CD4-positive, alpha-beta T cell treated with Interleukin-15 for 4 hours (primary cell): ENCODE data around the gene LRP6.
A peak's percentile ranks its signal among the peaks of the same experiment; 100 is the strongest.
"Not testable (repeated sequence)": the region's sequence is repeated elsewhere in the genome, so short reads cannot be mapped to it uniquely, and the experiment has no call there.

ENCODE experiments used
- DNase-seq: peaks from one replicate; pipeline ENCODE4 v3.0.0-alpha.2; 2020; ENCODE audit warnings: low spot score

LRP6 gene

GRCh38 chr12:12266873-12267741 lies at the start of gene LRP6:
LRP6 (minus strand) TSS chr12:12267044; CDS start chr12:12266735, 309 bp downstream.
- DNase-seq: peak; percentile 70

DNA sequence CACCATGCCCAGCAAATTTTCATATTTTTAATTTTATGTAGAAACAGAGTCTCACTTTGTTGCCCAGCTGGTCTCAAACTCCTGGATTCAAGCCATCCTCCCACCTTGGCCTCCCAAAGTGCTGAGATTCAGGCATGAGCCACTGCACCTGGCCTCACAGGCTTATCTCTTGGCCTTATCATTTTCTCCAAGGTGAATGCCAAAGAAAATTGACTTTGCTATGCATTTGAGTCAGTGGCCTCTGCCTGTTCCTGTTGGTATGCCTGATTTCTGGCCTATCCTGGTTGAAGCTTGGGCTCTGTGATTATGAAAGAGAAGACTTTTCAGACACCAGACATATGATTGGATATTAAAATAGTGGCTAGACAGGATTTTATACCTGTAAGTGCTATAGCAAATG lies 49.0 kb upstream of the LRP6 start:
- DNase-seq: no peak

- DNase-seq: not testable (repeated sequence)
Measured at GRCh38 chr12:12310695-12311094, 43.9 kb upstream of the LRP6 start.

DNA sequence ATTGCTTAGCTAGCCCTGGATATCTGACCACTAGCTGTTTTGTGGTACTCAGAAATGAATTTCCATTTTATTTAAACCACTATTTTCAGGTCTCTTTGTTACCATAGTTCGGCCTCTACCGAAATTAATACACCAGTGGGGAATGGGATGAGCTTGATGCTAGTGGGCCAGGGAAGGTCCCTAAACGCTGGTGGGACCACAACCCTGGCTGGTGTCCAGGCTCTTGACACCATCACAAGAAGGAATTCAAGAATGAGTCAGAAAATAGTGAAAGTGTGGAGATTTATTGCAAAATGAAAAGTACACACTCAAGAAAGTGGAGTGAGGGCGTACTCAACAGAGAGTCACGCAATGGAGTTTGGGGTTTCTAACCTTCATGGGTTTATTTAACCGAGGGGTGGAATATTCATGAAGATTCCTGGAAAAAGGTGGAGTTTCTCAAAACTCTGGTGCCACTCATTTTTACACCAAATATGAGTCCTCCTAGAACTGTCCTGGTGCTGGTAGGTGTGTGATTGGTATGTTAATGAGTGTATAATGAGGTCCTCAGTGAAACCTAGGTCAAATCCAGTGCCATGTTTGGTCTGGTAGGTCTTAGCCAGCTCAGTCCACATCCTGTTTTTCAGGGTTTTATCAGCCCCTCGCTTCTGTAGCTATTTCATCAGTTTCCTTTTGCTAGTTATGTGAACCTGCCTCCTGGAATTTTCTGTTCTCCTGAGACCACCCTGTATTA lies 38.9 kb upstream of the LRP6 start:
- DNase-seq: no peak

DNA sequence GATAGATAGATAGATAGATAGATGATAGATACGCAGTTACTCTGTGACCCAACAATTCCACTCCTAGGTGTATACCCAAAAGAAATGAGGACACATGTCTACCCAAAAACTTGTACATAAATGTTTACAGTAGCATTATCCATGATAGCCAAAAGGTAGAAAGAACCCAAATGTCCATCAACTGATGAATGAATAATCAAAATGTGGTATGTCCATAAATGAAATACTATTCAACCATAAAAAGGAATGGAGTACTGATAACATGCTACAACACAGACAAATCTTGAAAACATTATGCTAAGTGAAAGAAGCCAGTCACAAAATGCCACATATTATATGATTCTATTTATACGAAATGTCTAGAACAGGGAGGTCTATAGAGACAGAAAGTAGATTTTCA lies 36.1 kb upstream of the LRP6 start:
- DNase-seq: no peak

DNA sequence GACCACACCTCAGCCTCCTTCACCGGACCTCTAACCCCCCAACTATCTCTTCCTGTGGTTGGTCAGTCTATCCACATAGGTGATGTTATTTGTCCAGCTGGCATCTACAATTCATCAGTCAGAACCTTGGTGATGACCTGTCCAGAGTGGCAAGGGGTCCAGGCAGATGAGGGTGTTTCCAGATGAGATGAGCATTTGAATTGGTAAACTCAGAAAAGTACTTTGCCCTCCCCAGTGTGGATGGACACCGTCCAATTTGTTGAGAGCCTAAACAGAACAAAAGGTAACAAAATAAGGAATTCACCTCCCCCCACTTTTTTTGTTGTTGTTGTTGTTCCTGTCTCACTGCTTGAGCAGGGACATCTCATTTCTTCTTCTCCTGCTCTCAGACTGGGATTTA lies 34.3 kb upstream of the LRP6 start:
- DNase-seq: no peak

GRCh38 chr12:12297201-12297830 lies 30.5 kb upstream of the LRP6 start:
- no peak for DNase-seq

DNA sequence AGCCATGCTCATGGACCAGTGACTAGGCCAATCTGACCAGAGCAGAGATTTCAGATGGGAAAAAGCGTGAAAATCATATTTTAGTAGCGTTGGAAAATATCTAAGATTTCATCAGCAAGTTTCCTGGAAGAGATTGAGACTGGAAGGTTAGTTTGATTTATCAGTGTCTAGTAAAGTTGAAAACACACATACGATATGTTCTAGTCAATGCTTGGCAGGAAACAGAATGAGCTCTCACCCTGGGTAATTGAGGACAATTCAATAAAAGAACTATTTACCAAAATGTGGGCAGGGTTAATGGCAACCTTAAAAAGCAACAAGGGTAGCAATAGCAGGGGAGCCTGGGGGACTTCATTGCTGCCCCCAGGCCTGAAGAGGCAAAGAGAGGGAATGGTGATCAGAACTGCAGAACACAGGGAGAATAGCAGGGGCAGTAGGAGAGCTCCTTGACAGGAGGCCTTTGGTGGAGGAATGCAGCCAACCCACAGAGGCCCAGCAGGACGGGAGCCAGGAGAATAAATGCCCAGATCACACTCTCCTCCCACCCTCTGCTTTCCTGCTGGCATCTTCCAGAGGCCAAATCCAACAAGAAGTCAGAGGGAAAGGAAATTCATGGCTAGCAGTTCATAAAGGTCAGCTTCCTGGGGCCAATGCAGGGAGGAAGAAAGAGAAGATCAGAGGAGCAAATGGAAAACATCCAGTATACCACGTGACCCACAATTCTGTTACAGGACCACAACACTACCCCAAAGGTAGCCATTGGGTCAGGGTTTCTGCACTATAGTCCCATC lies 27.6 kb upstream of the LRP6 start:
- no peak for DNase-seq

GRCh38 chr12:12290206-12290605 lies 23.4 kb upstream of the LRP6 start:
- DNase-seq: no peak

- DNase-seq: no peak
Measured at GRCh38 chr12:12286441-12286840, 19.6 kb upstream of the LRP6 start.

- DNase-seq: no peak
Measured at GRCh38 chr12:12282761-12283425, 16.0 kb upstream of the LRP6 start.

DNA sequence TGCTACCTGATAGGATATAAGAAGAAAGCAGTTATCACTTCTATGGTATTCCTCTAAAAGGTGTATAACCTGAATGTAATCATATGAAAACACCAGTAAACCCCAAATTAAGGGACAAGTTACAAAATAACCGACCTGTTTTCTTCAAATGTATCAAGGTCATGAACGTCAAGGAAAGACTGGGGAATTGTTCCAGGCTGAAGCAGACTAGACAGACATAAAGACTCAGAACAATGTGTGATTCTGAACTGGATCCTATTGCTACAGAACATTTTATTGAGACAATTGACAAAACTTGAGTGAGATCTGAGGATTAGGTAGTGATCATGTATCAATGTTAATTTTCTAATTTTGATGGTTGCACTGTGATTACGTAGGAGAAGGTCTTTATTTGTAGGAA lies 15.4 kb upstream of the LRP6 start:
- DNase-seq: no peak

- DNase-seq: no peak
Measured at GRCh38 chr12:12281134-12281533, 14.3 kb upstream of the LRP6 start.

DNA sequence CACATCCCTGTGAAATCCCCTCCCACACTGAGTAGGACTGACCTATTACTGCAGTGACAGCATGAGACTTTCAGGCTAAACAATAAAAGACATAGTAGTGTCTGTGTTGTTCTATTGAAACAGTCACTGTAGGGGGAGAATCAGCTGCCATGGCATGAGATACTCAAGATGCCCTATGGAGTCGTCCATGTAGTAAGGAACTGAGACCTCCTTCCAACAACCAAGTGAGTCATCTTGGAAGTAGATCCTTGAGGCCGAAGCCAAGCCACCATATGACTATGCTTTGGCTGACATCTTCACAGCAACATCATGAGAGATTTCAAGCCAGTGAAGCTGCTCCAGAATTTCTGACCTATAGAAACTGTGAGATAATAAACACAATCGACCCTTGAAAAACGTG lies 12.1 kb upstream of the LRP6 start:
- no peak for DNase-seq

DNA sequence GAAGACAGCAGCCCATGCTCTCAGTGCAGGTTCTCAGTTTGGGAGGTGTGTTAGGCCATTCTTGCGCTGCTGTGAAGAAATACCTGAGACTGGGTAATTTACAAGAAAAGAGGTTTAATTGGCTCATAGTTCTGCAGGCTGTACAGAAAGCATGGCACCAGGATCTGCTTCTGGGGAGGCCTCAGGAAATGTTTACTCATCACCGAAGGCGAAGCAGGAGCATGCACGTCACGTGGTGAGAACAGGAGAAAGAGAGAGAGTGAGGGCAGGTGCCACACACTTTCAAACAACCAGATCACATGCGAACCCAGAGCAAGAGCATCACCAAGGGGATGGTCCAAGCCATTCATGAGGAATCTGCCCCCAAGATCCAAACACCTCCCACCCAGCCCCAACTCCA lies 9.0 kb upstream of the LRP6 start:
- DNase-seq: no peak

- no peak for DNase-seq
Measured at GRCh38 chr12:12273291-12273957, 6.6 kb upstream of the LRP6 start.

- no peak for DNase-seq
Measured at GRCh38 chr12:12272869-12273268, 6.0 kb upstream of the LRP6 start.

DNA sequence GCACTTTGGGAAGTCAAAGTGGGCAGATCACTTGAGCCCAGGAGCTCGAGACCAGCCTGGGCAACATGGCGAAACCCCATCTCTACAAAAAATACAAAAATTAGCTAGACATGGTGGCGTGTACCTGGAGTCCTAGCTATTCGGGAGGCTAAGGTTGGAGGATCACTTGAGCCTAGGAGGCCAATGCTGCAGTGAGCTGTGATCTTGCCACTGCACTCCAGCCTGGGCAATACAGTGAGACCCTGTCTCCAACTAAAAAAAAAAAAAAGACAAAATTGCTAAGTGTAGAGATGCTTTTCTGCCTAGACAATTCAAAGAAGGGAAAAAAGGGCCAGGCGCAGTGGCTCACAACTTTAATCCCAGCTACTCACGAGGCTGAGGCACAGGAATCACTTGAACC lies 3.4 kb upstream of the LRP6 start:
- DNase-seq: no peak

DNA sequence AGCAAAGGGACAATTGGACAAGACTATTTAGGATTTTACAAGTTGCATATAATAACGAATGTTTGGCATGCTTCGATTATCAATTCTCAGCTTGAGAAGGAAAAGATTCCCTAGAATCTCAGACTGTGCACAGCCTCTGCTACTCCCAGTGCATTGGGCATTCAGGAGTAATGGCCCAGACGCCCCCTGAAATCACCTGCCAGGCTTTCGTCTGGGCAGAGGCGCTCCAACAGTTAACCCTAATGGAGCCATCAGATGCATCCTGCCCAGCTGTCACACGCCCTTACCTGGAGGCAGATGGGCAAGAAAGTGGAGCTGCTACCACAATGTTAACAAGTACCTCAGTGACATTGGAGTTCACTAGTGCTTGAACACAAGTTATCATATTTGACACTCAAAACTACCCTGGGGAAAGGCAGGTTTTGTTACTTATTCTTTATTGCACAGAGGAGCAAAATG lies 927 bp upstream of the LRP6 start:
- DNase-seq: no peak

DNA sequence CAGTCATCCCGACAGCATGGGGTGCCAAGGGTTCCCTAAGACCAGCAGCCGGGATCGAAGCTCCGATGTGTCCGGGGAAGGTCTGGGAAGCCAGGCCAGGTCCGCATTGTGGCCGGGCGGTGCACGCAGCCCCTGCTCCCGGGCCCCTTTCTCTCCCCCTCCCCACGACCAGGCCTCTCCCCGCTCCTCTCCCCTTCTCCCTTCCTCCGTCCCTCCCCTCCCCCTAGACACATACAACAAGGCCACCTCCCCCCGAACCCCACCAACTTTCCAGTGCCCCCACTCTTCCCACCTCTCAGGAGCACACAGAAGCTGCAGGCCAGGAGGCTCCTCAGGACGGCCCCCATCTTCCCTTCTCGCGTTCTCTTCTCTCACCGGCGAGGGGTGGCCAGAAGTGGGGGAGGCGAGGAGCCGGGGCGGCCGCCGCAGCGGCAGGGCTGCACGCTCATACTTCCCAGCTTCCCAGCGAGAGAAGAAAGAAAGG lies 413 bp downstream of the LRP6 start:
- DNase-seq: no peak
